ENCODE results near the gene WSCD1.

WSCD1 gene

DNA sequence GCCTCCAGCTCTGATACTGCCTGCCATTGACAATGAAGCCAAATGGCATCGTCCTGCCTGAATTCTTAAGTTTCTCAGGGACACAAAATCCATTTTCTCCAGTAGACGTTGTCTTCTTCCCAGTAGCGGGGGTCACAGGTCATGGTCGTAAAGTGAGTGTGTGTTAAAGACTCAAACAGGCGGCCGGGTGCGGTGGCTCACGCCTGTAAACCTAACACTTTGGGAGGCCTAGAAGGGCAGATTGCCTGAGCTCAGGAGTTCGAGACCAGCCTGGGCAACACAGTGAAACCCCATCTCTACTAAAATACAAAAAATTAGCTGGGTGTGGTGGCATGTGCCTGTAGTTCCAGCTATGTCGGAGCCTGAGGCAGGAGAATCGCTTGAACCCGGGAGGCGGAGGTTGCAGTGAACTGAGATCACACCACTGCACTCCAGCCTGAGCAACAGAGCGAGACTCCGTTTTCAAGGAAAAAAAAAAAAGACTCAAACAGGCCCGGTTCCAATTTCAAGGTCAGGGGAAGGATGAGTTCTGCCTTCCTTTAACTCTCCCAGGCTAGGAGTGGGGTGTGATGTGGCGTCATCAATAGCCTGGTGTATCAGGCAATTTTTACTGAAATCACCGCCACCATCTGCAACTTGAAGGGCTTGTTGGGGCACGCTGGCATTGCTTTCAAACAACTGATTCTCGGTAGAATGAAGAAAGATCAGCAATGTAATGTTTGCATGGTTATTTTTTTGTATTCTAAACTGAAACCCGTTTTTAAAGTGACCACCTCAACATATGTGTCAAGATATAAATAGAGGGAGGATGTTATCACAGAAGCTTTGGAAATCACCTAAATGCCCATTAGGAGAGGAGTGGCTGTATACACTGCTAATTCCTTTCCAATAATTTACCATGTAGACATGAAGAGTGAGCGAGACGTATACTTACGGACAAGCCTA, 91.0 kb downstream of the WSCD1 start:
- H3K4me3 ChIP-seq (ENCODE audit: low read depth, low read length) = no peak overlapping the region
- TF ChIP-seq, protein P1, sequence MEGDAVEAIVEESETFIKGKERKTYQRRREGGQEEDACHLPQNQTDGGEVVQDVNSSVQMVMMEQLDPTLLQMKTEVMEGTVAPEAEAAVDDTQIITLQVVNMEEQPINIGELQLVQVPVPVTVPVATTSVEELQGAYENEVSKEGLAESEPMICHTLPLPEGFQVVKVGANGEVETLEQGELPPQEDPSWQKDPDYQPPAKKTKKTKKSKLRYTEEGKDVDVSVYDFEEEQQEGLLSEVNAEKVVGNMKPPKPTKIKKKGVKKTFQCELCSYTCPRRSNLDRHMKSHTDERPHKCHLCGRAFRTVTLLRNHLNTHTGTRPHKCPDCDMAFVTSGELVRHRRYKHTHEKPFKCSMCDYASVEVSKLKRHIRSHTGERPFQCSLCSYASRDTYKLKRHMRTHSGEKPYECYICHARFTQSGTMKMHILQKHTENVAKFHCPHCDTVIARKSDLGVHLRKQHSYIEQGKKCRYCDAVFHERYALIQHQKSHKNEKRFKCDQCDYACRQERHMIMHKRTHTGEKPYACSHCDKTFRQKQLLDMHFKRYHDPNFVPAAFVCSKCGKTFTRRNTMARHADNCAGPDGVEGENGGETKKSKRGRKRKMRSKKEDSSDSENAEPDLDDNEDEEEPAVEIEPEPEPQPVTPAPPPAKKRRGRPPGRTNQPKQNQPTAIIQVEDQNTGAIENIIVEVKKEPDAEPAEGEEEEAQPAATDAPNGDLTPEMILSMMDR (IDR thresholded peaks at IDR 0.05; ENCODE audit: borderline replicate concordance, insufficient read depth, low read depth, low read length) = no peak

DNA sequence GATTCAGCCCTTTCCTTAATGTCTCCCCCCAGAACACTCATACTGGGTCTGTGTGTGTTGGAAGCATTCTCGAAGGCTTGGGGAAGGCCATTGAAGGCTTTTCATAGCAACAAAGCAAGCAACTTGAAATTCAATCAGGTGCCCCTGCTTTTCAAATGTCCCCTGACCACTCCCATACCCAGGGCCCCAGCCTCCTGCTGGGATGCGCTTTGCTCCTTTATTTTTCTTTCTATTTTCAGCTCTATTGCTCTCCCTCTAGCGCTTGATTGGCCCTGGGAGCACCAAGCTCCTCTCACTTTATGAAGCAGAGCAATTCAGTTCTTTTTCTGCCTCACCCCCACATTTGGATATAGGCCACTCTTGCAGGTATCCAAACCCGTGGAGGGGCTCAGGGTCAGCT, 92.0 kb downstream of the WSCD1 start:
- TF ChIP-seq, protein P1 (IDR thresholded peaks at IDR 0.05; ENCODE audit: borderline replicate concordance, insufficient read depth, low read depth, low read length) = no peak
- H3K4me3 ChIP-seq (ENCODE audit: low read depth, low read length) = no peak overlapping the region

DNA sequence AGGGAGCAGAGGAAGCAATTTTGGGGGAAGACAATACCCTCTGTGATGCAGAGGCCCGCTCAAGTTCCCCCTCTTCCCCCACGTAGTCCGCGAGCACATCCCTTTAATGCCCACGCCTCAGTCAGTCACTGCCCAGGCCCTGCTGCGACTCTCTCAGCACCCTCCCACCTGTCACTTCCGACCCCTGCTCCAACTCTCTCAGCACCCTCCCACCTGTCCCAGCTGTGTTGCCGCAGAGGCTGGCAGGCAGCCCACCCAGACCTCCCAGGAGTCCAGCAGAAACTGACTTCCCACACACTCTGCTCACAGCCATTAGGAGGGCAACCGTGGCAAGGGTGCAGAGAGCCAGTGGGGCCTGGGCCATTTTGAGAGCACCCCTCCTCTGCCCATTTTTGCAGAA, 92.7 kb downstream of the WSCD1 start:
- TF ChIP-seq, protein P1 (IDR thresholded peaks at IDR 0.05; ENCODE audit: borderline replicate concordance, insufficient read depth, low read depth, low read length) = no peak

DNA sequence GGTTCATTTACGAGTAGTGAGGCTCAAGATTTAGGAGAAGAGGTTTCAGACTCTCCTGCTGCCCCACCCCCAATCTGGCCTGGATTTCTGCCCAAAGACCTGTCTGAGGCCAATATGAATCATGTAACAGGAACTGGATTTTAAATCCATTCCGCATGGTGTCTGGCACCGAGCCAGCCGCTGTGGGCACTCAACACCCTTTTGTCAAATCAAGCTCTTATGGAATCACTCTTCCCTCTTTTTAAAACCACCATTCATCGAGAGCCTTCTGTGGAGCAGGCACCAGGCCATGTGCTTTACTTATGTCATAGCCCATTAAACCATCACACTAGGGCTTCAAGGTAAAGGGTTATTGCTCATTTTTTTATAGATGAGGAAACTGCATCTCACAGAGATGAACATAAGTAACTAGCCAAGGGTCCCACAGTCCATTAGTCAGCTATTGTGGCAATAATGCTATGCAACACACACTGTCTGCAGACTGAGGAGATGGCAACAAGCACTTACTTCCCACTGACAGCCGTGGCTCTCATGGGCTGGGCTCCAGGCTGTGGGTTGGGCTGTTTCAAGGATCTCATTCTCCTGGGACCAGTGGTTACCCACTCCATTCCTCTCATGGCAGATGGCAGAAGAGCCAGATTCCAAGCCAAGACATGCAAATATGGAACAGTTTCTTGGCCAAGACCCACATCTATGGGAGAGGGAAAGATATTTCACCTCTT, 93.6 kb downstream of the WSCD1 start:
- TF ChIP-seq, protein P1 (IDR thresholded peaks at IDR 0.05; ENCODE audit: borderline replicate concordance, insufficient read depth, low read depth, low read length) = no peak
- no peak overlapping the region for H3K4me3 ChIP-seq (ENCODE audit: low read depth, low read length)

More for the DNA sequence above, 92.7 kb downstream of the WSCD1 start:
- H3K4me3 ChIP-seq (ENCODE audit: low read depth, low read length) = no peak overlapping the region

DNA sequence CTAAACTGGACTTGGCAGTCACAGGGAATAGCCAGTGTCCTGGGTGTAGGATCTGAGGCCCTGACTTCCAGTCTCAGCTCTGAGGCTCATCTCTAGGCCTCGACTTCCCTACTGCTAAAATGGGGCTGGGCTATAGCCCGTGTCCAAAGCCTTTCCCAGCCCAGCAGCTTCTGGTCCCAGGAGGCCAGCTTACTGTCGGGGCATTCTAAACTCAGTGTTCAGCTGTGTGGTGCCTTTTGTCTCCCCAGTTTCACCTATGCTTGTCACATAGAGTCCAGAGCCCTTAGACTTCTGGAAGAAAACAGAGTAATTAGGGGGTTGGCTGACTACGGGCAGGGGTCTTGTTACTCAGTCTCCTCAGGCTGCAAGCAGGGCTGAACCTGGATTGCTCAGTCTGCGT, 94.8 kb downstream of the WSCD1 start:
- no peak overlapping the region for H3K4me3 ChIP-seq (ENCODE audit: low read depth, low read length)
- TF ChIP-seq, protein P1 (IDR thresholded peaks at IDR 0.05; ENCODE audit: borderline replicate concordance, insufficient read depth, low read depth, low read length) = no peak

DNA sequence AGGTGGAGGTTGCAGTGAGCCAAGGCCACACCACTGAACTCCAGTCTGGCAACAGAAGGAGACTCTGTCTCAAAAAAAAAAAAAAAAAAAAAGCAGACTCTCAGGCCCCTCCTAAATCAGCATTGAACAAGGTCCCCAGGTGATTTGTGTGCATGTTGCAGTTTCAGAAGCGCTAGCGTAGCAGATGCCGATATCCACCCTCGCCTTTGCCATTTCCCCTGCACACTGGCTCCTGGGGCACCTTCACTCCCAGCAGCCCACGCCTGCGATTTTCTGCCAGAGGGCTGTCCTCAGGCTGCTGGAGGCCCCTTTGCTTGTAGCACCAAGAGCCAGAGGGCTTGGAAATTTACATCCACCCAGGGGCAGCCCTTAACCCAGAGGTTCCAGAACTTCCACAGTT, 95.6 kb downstream of the WSCD1 start:
- TF ChIP-seq, protein P1 (IDR thresholded peaks at IDR 0.05; ENCODE audit: borderline replicate concordance, insufficient read depth, low read depth, low read length) = no peak
- no peak overlapping the region for H3K4me3 ChIP-seq (ENCODE audit: low read depth, low read length)
